GM21825 (cell line): ENCODE results near the gene NOLC1.
A peak's percentile ranks its signal among the peaks of the same experiment; 100 is the strongest.

ENCODE experiments used
- ATAC-seq: cut with Tn5 transposase; IDR thresholded peaks from one replicate; pipeline ENCODE4 v1.9.1; 2021; ENCODE audit warnings: mild to moderate bottlenecking, moderate library complexity; ENCODE audit not compliant: unreplicated experiment

Gene NOLC1

GRCh38 chr10:102151774-102152544 lies at the start of gene NOLC1:
NOLC1 (plus strand) TSS chr10:102152389; CDS start chr10:102152411, 22 bp downstream.
- ATAC-seq, result peak; percentile 93

GRCh38 chr10:102102421-102102820 lies 49.8 kb upstream of the NOLC1 start:
- ATAC-seq, result no peak

- ATAC-seq, result no peak
Observed at GRCh38 chr10:102106998-102107397, 45.2 kb upstream of the NOLC1 start.

GRCh38 chr10:102109166-102110116 lies 42.7 kb upstream of the NOLC1 start:
- ATAC-seq, result no peak

- no peak for ATAC-seq
Observed at GRCh38 chr10:102111276-102111675, 40.9 kb upstream of the NOLC1 start.

- no peak for ATAC-seq
Observed at GRCh38 chr10:102112210-102112817, 39.9 kb upstream of the NOLC1 start.

DNA sequence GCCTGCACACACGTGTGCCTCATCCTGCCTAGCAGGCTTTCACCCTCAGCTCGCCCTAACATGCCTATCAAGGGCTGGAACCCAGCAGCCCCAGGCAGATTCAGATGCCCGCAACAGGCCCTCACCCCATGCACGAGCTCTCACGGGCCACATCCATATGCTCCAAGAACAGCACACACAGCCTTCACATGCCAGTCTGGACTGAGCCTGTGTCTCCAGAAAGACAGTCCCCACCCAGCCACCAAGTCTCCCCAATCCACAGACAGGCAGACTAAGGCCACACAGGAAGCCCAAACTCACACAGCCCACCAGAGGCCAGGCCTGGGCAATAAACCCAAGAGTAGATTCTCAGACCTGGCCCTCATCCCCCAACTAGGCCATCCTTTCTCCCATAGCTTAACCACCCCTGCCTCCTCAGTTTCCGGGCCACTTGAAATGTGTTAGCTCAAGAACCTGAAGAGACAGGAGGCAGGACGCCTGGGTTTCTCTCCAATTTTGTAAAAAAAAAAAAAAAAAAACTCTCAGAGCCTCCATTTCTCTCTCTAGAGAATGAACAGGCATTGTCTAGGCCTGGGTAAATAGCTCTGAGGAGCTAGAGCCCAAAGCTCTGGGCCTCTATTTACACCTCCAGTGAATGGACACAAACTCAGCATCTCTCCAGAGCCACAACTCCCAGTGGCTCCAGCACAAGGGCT lies 38.8 kb upstream of the NOLC1 start:
- no peak for ATAC-seq

DNA sequence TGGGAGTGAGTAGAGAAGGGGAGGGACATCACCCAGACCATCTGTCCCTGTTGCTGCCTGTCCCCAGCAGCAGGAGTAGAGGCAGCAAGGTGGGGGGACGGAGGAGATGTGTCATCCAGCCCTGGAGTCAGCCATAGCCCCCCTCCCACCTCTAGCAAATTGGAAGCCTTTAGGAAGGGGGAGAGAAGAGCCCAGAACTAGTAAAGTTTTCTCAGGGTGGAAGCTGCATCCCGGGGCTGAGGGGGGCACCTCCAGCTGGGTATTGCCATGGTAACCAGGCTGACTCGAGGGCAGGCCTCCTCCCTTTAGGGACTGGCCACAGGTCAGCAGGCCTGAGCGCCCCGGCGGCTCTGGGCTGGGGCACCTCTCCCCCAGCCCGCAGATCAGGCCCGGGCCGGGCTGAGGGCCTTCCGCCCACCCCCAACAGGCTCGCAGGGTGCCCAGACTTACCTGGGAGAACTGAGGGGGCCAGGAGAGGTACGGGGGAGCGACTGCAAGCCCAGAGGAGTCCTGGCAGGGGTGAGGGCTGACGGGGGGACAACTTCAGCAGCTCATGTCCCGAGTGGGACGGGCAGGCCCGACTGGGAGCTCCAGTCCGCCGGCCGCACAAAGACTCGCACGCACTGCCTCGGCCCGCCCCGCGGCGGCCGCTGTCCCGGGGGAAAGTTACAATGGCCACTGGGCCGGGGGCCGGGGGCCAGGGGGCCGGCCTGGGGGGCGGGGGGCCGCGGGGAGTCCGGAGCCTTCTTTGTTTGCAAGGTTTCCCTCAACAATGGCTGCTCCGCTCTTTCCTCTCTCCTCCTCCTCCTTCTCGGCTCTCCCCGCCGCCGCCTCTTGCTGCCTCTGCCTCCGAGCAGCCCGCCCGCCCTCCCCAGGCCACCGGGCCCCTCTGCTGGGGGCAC lies 38.0 kb upstream of the NOLC1 start:
- no peak for ATAC-seq

DNA sequence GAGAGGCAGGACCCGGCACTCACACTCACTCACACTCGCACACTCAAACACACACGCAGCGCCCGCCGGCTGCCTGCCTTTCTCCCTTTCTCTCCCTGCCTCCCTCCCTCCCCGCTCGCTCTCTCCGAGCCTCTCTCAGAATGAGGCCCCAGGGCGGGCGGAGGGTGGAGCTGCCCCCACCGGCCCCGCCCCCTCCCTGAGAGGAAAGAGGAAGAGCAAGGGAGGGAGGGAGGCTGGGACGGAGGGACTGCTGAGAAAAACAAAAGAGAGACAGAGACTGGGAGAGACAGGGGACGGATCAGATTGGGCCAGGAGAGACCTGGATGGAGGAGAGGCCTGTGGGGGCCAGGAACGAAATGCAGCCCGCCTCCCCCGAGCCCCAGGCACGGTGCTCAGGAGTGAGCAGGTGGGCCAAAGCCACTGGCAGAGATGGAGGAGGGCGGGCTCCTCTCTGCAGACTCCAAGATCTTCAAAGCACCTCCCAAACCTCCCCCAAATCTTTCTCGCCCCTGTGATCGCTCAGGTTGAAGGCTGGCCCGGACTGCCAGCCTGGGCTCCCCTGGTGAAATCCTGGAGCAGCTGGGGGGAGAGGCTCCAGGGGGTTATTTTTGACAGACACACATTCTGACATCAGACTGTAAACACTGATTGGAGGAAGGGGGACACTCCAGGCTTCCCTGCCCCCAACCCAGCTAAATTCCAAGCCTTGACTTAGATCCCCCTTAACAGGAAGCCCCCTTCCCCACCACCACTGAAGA lies 37.1 kb upstream of the NOLC1 start:
- peak; percentile 44 for ATAC-seq

GRCh38 chr10:102115775-102116174 lies 36.4 kb upstream of the NOLC1 start:
- no peak for ATAC-seq

DNA sequence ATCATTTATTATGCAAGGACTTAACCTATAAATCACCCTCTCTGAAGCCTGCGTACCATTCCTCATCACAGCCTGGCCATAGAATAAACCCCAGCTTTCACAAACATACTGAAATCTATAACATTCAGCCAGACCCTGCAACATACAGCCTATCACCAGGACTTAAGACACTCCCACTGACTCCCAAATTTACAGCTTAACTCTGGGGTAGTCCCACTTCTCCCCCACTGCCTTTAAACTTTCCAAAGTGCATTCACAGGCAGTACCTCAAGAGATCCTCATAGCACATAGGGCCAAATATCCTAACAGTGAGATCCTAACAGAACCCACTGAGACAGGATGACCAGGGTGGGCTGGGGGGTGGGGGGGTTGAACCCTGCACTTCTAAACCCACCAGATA lies 35.5 kb upstream of the NOLC1 start:
- no peak for ATAC-seq

DNA sequence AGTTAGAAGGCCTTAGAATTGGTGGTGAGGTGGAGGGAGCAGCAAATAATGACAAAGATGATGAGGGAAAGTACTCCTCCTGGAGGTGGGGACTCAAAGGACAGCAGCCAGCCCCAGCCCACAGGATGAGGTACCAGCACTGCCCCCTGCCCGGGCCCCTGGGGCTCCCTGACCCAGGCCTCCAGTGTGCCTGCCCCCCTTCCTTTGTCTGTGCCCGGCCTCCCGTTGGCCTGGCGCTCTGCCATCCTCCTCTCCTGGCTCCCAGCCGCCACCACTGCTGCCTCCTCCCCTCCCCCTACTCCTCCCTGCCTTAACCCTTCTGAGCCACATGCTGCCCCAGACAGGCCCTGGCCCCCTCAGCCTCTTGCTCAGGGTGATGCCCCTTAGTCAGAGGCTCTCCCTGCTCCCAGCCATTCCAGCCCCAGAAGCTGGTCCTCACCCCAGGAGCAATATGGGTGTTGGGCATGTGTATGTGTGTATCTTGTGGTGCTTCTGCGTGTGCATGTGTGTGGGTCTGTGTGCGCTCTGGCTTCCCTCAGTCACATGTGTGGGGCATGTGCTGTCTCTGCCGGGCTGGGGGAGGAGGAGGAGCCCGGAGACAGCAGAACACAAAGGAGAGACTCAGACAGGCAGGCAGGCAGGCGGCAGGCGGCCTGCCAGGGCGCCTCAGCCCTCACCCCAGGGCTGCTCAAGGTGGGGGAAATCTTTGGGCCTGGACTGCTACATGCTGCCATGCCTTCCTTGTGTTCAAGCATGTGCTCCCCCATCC lies 34.6 kb upstream of the NOLC1 start:
- no peak for ATAC-seq

GRCh38 chr10:102118867-102119266 lies 33.3 kb upstream of the NOLC1 start:
- ATAC-seq, result no peak

- no peak for ATAC-seq
Observed at GRCh38 chr10:102119417-102120141, 32.6 kb upstream of the NOLC1 start.

DNA sequence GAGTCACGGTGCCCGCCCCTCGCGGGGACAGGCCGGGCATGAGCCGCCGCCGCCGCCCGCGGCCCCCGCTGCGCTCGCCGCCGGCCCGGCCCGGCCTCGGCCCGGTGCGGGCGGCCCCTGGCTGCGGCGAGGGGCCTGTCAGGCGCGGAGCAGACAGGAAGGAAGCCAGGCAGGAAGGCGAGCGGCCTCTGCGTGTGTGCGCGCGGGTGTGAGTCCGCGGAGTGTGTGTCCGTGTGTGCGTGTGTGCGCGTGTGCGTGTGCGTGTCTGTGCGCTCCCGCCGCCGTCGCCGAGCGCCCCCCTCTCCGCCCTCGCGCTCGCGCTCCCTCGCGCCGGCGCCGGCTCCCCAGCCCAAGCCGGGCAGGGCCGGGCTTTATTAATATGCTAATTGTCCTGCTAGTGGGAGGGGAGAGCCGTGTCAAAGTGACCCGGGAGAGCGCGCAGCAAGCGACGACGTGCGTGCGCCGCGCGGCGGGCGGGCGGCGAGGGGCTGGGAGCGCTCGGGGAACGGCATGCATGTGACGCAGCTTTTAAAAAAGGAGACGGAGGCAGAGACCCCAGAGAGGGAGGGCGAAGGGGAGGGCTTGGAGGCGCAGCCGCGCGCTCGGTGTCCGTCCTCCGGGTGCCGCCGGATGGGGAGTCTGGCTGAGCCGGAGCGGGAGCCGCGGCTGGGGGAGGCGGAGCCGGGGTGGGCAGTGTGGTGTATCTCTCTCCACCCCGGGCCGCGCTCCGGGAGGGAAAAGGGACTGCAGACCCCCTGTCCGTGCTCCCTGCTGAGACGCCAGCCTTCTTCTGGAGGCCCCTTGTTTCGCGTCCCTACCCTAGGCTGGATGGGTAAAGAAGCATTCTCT lies 31.8 kb upstream of the NOLC1 start, which contains the start of gene LDB1:
LDB1 (minus strand) TSS at position 227 of the 849 bp plus-strand sequence. CDS start 258 bp downstream, outside the sequence.
- ATAC-seq, result peak; percentile 47

DNA sequence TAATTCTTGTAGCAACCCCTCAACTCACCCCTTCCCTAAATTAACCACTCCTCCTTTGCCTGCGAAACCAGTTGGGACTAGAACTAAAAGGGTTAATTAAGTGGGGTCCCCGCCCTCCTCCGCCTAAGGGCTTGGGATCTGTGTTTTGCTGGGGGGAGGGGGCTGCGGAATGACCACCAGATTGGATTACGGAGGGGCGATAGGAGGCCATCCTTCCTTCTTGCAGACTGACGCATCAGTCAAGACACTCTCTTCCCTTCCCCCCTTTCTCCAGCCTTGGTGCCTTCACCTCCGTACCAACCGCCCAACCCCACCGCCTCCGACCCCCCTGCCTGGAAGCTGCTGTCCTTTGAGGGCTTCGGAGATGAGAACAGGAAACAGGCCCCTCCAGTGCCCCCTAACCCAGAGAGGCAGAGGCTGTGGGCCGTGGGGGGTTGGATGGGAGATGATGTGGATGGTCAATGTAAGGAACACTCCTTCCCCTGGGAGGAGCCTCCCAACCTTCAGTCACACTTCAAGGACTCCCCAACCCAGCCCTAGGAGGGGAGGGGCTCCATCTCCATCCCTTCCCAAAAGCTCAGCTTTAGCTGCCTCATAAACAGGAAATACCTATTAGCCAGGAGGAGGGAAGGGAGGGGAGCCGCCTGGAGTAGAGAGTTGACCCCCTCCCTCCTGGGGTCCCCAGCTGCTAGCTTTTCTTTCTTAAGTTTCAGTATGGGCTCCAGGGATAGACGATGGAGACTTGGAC lies 31.0 kb upstream of the NOLC1 start:
- ATAC-seq, result no peak
